Activated B cell treated with CpG ODN at 0.5 μM for 24 hours (primary cell): ENCODE results near the gene PSMB3. TPM values are rescaled to one million over a fixed set of nuclear protein-coding genes. Genes with fewer than 3 reads are reported as not detected.

ENCODE experiments used
- ATAC-seq: fragments of 200-7000 bp; cut with Tn5 transposase; one replicate; pipeline ENCODE4 v1.10.0; 2021; ENCODE audit warnings: low read depth, mild to moderate bottlenecking, moderate library complexity
- CTCF ChIA-PET: fragments of 350-600 bp; sonication (Branson Sonifier 250); formaldehyde crosslinking; loops from one replicate; lab custom pipeline; 2021; ENCODE audit warnings: antibody characterized with exemption; lab: Charles Lee
- POLR2A ChIA-PET: fragments of 350-600 bp; sonication (Branson Sonifier 250); formaldehyde crosslinking; loops from one replicate; lab custom pipeline; 2021; ENCODE audit warnings: antibody characterized with exemption; lab: Charles Lee
- DNase-seq: peaks from one replicate; pipeline ENCODE4 v3.0.0; 2022
- H3K27ac Mint-ChIP-seq: one replicate; pipeline ENCODE4 v1.8.0; 2020; ENCODE audit warnings: mixed read lengths
- H3K27me3 Mint-ChIP-seq: one replicate; pipeline ENCODE4 v1.8.0; 2021; ENCODE audit warnings: mixed read lengths
- H3K36me3 Mint-ChIP-seq: one replicate; pipeline ENCODE4 v1.8.0; 2021; ENCODE audit warnings: low read depth, mixed read lengths
- H3K4me1 Mint-ChIP-seq: one replicate; pipeline ENCODE4 v1.8.0; 2021; ENCODE audit warnings: mixed read lengths
- H3K4me3 Mint-ChIP-seq: one replicate; pipeline ENCODE4 v1.8.0; 2020; ENCODE audit warnings: mild to moderate bottlenecking, mixed read lengths
- H3K9me3 Mint-ChIP-seq: one replicate; pipeline ENCODE4 v1.8.0; 2020; ENCODE audit warnings: mixed read lengths
- intact Hi-C: fragments of 100-400 bp; cut with micrococcal nuclease; formaldehyde crosslinking; loops from one replicate; pipeline ENCODE4 v1.15.1; 2024
- total RNA-seq: library from RNA; stranded (reverse); gene quantifications from 2 replicates; pipeline ENCODE4 v1.2.3, GENCODE V29; 2022
- TF ChIP-seq, protein P1 (sequence below): fragments of 200-600 bp; IDR thresholded peaks from one replicate; pipeline ENCODE4 v1.8.0; 2022; ENCODE audit warnings: antibody characterized with exemption, mild to moderate bottlenecking

The PSMB3 gene
- total RNA-seq, 1 donor from 2014 or later = 234 TPM

DNA sequence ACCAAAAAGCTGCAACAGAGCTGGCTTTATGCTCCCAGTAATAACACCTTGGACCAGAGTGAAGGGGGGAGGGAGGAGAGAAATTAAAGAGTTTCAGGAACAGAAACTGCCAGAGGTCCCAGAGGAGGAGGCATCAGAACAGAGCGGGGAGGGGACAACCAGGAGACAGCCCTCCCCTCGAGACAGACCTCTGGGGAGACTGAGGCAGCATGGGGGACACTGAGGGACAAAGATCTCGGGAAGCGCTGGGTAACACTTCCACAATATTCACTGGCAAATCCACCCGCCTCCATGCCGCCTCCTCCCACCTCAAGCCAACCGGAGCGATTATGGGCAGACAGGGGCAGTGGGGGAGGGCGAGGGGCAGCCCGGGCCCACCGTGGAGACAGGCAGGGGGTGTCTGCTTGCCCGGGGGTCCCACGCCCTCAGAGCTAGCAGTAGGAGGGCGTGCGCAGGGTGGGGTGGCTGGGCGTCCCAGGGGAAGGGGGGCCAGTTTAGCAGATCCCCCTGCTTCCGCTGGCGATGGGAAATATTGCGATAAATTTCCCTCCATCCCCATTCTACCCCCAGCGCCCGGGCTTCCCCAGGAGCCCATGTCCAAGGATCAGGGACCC, 5.6 kb upstream of the PSMB3 start:
- peak overlapping the region; percentile 83 for H3K4me3 Mint-ChIP-seq
- no peaks in the 10 kb centered on the region for H3K9me3 Mint-ChIP-seq
- CTCF ChIA-PET = interaction anchor here (2.3 kb wide), 1 partner anchor 11 kb away, joined by 13 read pairs; no protein-coding TSS in a partner anchor
- H3K36me3 Mint-ChIP-seq = peaks cover 3% of the 10 kb centered on the region
- H3K27me3 Mint-ChIP-seq = peaks cover 39% of the 10 kb centered on the region
- ATAC-seq (peak; percentile 70), DNase-seq (no peak)
- intact Hi-C loops = loop anchor here (1.0 kb wide), 1 partner anchor 73 kb away; the partner anchor contains the start of gene EPOP
- peaks cover 49% of the 10 kb centered on the region for H3K4me1 Mint-ChIP-seq
- POLR2A ChIA-PET = interaction anchor here (0.5 to 1.3 kb wide), 5 partner anchors 12 to 45 kb away, joined by 3 to 5 read pairs (median 4); partner anchors contain the start of gene MLLT6
- no peak overlapping the region for H3K27ac Mint-ChIP-seq
- TF ChIP-seq, protein P1, sequence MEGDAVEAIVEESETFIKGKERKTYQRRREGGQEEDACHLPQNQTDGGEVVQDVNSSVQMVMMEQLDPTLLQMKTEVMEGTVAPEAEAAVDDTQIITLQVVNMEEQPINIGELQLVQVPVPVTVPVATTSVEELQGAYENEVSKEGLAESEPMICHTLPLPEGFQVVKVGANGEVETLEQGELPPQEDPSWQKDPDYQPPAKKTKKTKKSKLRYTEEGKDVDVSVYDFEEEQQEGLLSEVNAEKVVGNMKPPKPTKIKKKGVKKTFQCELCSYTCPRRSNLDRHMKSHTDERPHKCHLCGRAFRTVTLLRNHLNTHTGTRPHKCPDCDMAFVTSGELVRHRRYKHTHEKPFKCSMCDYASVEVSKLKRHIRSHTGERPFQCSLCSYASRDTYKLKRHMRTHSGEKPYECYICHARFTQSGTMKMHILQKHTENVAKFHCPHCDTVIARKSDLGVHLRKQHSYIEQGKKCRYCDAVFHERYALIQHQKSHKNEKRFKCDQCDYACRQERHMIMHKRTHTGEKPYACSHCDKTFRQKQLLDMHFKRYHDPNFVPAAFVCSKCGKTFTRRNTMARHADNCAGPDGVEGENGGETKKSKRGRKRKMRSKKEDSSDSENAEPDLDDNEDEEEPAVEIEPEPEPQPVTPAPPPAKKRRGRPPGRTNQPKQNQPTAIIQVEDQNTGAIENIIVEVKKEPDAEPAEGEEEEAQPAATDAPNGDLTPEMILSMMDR = no peak

DNA sequence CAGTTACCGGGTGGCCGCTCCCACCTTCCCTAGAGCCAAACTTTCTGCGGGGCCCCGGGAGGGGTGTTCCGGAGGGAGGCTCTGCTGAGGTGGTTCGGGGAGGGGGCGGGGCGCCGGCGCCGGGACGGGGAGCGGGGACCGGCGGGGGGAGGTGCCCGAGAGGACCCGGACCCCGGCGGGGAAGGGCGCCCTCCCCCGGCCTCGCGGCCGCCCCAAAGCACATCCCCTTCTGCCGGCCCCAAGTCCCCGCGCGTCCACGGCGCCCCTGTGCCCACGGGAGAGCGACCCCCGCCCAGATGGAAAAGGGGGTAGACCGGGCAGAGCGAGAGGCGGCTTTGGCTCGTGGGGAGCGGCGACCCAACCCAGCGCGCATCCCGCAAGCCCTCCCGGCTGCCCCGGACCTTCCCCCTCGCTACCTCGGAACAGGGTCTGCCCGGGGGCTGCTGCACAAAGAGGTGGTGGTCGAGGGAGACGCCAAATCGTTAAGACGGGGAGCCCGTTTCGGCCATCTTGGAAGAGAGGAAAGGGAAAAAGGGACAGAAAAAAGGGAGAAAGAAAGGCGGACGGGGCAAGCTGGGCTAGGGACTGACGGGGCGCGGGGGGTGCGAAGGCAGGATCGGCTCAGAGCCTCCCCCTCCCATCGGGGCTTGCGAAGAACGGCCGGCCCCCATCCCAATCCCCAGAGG, 4.9 kb upstream of the PSMB3 start:
- CTCF ChIA-PET = no interaction called here
- Mint-ChIP-seq H3K27ac (no peak overlapping the region), H3K4me1 (peaks cover 54% of the 10 kb centered on the region), H3K27me3 (peaks cover 39% of the 10 kb centered on the region), H3K36me3 (peaks cover 9% of the 10 kb centered on the region), H3K4me3 (peak overlapping the region; percentile 83), H3K9me3 (no peaks in the 10 kb centered on the region)
- ATAC-seq (no peak), DNase-seq (no peak)
- intact Hi-C loops = loop anchor here (1.0 kb wide), 1 partner anchor 73 kb away; the partner anchor contains the start of gene EPOP
- TF ChIP-seq, protein P1 = no peak
- POLR2A ChIA-PET = interaction anchor here (0.5 kb wide), 1 partner anchor 35 kb away, joined by 5 read pairs; no protein-coding TSS in a partner anchor

DNA sequence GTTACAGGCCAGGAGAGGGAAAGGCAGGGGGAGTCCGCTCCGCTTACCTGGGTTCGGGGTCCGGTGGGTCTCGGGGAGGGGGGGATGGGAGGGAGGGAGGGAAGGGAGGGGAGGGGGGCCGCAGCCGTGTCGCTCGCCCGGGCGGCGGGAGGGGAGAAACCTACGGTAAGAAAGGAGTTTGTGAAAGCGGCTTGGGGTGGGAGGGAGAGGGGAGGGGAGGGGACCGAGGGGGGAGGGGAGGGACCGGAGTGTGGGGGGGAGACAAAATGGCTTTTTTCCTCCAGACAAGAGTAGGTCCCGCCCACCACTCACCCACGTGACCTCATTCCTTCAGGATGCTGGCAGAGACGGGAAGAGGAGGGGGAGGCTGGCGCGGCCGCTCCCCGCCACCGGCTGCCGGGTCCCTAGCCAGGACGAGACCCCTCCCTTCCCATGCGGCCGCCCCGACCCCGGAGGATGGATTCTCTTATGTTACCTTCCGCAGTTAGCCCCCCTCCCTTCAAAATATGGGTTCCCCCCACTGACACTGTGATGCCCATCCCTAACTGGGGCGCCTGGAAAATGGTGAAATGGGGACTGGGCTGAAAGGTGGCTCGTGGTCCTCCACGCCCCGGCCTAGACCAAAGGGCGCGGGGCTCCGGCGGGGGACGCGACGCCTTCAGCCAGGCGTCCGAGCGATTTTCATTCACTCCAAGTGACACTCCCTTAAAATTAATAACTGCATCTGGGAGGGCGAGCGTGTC, 4.2 kb upstream of the PSMB3 start, which contains the start of gene PCGF2:
PCGF2 (minus strand) TSS at position 188 of the 743 bp plus-strand sequence. CDS start 7,934 bp downstream, outside the sequence.
- peaks cover 10% of the 10 kb centered on the region for H3K36me3 Mint-ChIP-seq
- H3K4me1 Mint-ChIP-seq = peaks cover 59% of the 10 kb centered on the region
- ATAC-seq (no peak), DNase-seq (no peak)
- peak within 1 kb of the TSS; percentile 83 for H3K4me3 Mint-ChIP-seq
- CTCF ChIA-PET = no interaction called here
- POLR2A ChIA-PET = interaction anchor here (1.7 kb wide), 1 partner anchor 17 kb away, joined by 4 read pairs; no protein-coding TSS in a partner anchor
- peaks cover 39% of the 10 kb centered on the region for H3K27me3 Mint-ChIP-seq
- H3K27ac Mint-ChIP-seq = no peak within 1 kb of the TSS
- H3K9me3 Mint-ChIP-seq = no peaks in the 10 kb centered on the region
- intact Hi-C loops = no loop called here
- TF ChIP-seq, protein P1 = no peak

DNA sequence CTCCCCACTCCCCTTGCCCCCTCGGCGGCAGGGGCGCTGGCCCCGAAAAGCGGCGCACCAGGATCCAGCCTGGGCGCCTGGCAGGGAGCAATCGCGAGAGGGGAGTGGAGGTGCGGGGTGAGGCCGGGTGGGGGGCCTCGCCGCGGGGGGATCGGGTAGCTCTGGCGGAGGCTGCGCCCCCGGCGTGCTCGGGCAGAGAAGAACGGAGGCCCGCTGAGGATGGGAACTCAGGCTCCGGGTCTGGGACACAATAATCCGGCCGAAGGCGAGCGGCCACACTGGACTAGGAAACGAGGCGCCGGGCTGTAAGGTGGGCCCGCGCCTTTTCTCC, 3.7 kb upstream of the PSMB3 start:
- intact Hi-C loops = no loop called here
- CTCF ChIA-PET = no interaction called here
- TF ChIP-seq, protein P1 = no peak
- H3K36me3 Mint-ChIP-seq = peaks cover 14% of the 10 kb centered on the region
- POLR2A ChIA-PET = interaction anchor here (1.7 kb wide), 1 partner anchor 18 kb away, joined by 4 read pairs; no protein-coding TSS in a partner anchor
- H3K4me1 Mint-ChIP-seq = peaks cover 64% of the 10 kb centered on the region
- ATAC-seq = no peak
- no peaks in the 10 kb centered on the region for H3K9me3 Mint-ChIP-seq
- peaks cover 39% of the 10 kb centered on the region for H3K27me3 Mint-ChIP-seq
- no peak overlapping the region for H3K27ac Mint-ChIP-seq
- no peak for DNase-seq
- H3K4me3 Mint-ChIP-seq = peak overlapping the region; percentile 73
